Endothelial cell of umbilical vein (primary cell): Measurements from ENCODE around the gene PPFIBP2. TPM values are rescaled to one million over a fixed set of nuclear protein-coding genes. Genes with fewer than 3 reads are reported as not detected.

Experiments used
- BruUV-seq: library from RNA; stranded (reverse); fragments of 400-500 nt; replicated peaks from 2 replicates; lab custom pipeline; 2021; lab: Mats Ljungman, UMichigan
- CTCF ChIA-PET: fragments of 300-600, 350-600 bp; sonication (Branson Sonifier 250); formaldehyde crosslinking; loops from one replicate; lab custom pipeline; 2021; ENCODE audit warnings: antibody characterized with exemption, inconsistent platforms; lab: Charles Lee
- POLR2A ChIA-PET: fragments of 300-600, 350-600 bp; sonication (Branson Sonifier 250); formaldehyde crosslinking; loops from one replicate; lab custom pipeline; 2021; ENCODE audit warnings: antibody characterized with exemption, inconsistent platforms; lab: Charles Lee
- DNase-seq: peaks from one replicate; pipeline ENCODE4 v3.0.0-alpha.2; 2011; ENCODE audit warnings: low read depth, low spot score
- FAIRE-seq: peaks from 2 replicates; lab custom pipeline; 2011; peaks lifted over from hg19 to GRCh38; lab: Jason Lieb, UNC
- H2AFZ ChIP-seq: 2 replicates; pipeline ENCODE4 v1.6.0; 2012; ENCODE audit warnings: low read depth, low read length, control low read depth, inconsistent platforms
- H3K27ac ChIP-seq: 2 replicates; pipeline ENCODE4 v1.5.1; 2011; ENCODE audit warnings: low read depth, mild to moderate bottlenecking, control low read depth, low read length, moderate library complexity; ENCODE audit not compliant: insufficient read depth
- H3K27me3 ChIP-seq, 2 experiments: 2 replicates each; pipeline versions ENCODE4 v1.6.0 to v1.6.1; 2011; ENCODE audit warnings: low read length in 2 of 2, mixed read lengths in 1 of 2; ENCODE audit not compliant: control insufficient read depth in 2 of 2, insufficient read depth in 2 of 2
- H3K36me3 ChIP-seq, 2 experiments: 2 replicates in 1 of 2; 3 replicates in 1 of 2; pipeline ENCODE4 v1.5.1; 2011; ENCODE audit warnings: low read length in 2 of 2, mild to moderate bottlenecking in 1 of 2, moderate library complexity in 1 of 2; ENCODE audit not compliant: control insufficient read depth in 2 of 2, insufficient read depth in 2 of 2; ENCODE audit errors: extremely low read depth in 1 of 2
- H3K4me1 ChIP-seq: 3 replicates; pipeline ENCODE4 v1.5.1; 2011; ENCODE audit warnings: mild to moderate bottlenecking, low read length; ENCODE audit not compliant: control insufficient read depth, insufficient read depth; ENCODE audit errors: extremely low read depth
- H3K4me2 ChIP-seq: 2 replicates; pipeline ENCODE4 v1.6.1; 2011; ENCODE audit warnings: low read length, control low read depth, mixed read lengths; ENCODE audit not compliant: insufficient read depth
- H3K4me3 ChIP-seq, 3 experiments: fragments of 200-600 bp in 1 of 3; sonication (generic), shearing (Covaris generic) in 1 of 3; replicated peaks in 1 of 3; 2 replicates each; pipeline ENCODE4 v1.5.1; 2011 to 2016; ENCODE audit warnings: control low read depth in 3 of 3, low read length in 3 of 3, mild to moderate bottlenecking in 2 of 3, inconsistent platforms in 1 of 3, low read depth in 1 of 3, moderate library complexity in 1 of 3; ENCODE audit not compliant: insufficient read depth in 1 of 3
- H3K79me2 ChIP-seq: 2 replicates; pipeline ENCODE4 v1.6.0; 2012; ENCODE audit warnings: low read length, inconsistent platforms; ENCODE audit not compliant: control insufficient read depth, insufficient read depth
- H3K9ac ChIP-seq: replicated peaks from 2 replicates; pipeline ENCODE3; 2011; ENCODE audit warnings: low read length, control low read depth; ENCODE audit not compliant: insufficient read depth; ENCODE audit errors: extremely low read depth
- H3K9me1 ChIP-seq: replicated peaks from 3 replicates; pipeline ENCODE4 v1.6.0; 2011; ENCODE audit warnings: mild to moderate bottlenecking, low read length; ENCODE audit not compliant: control insufficient read depth, insufficient read depth; ENCODE audit errors: extremely low read depth
- H3K9me3 ChIP-seq: replicated peaks from 2 replicates; pipeline ENCODE4 v1.5.1; 2012; ENCODE audit warnings: low read length, inconsistent platforms; ENCODE audit not compliant: control insufficient read depth, insufficient read depth
- H4K20me1 ChIP-seq: replicated peaks from 2 replicates; pipeline ENCODE3; 2011; ENCODE audit warnings: mild to moderate bottlenecking, low read length; ENCODE audit not compliant: control insufficient read depth, insufficient read depth; ENCODE audit errors: extremely low read depth
- CTCF ChIP-seq, 2 donors: IDR thresholded peaks; 1 replicate in 1 of 2; 2 replicates in 1 of 2; pipeline ENCODE4 v1.5.1; 2011; ENCODE audit warnings: low read length in 2 of 2, mild to moderate bottlenecking in 2 of 2, moderate library complexity in 2 of 2, control low read depth in 1 of 2, inconsistent platforms in 1 of 2, low read depth in 1 of 2; ENCODE audit not compliant: insufficient read depth in 1 of 2; ENCODE audit errors: extremely low read depth in 1 of 2
- EZH2 ChIP-seq: IDR thresholded peaks from 2 replicates; pipeline ENCODE4 v1.6.1; 2012; ENCODE audit warnings: borderline replicate concordance, low read depth, mild to moderate bottlenecking, moderate library complexity, low read length, inconsistent platforms; ENCODE audit not compliant: severe bottlenecking
- FOS ChIP-seq: IDR thresholded peaks from 2 replicates; pipeline ENCODE4 v1.6.1; 2011; ENCODE audit warnings: mild to moderate bottlenecking, low read length, moderate library complexity, borderline replicate concordance; ENCODE audit not compliant: insufficient read depth
- GATA2 ChIP-seq: IDR thresholded peaks from 2 replicates; pipeline ENCODE4 v1.7.0; 2011; ENCODE audit warnings: low read depth, mild to moderate bottlenecking, moderate library complexity, mixed read lengths, low read length; ENCODE audit not compliant: insufficient read length, insufficient read depth
- JUN ChIP-seq: IDR thresholded peaks from 2 replicates; pipeline ENCODE4 v1.6.1; 2011; ENCODE audit warnings: borderline replicate concordance, low read depth; ENCODE audit not compliant: insufficient read length, insufficient read depth
- MAX ChIP-seq: IDR thresholded peaks from 2 replicates; pipeline ENCODE4 v1.6.1; 2011; ENCODE audit not compliant: insufficient read depth, insufficient read length
- MYC ChIP-seq: IDR thresholded peaks from one replicate; pipeline ENCODE4 v1.6.1; 2011; ENCODE audit warnings: mild to moderate bottlenecking, low read depth, low read length
- POLR2A ChIP-seq: IDR thresholded peaks from 2 replicates; pipeline ENCODE4 v1.6.1; 2012; ENCODE audit warnings: low read depth, mild to moderate bottlenecking, control low read depth, low read length
- POLR2AphosphoS5 ChIP-seq: IDR thresholded peaks from 2 replicates; pipeline ENCODE4 v1.6.1; 2012; ENCODE audit warnings: low read depth, mild to moderate bottlenecking, control low read depth, low read length, moderate library complexity; ENCODE audit not compliant: insufficient read depth
- dilution Hi-C: fragments of 300-500 bp; cut with MboI; formaldehyde crosslinking; loops from one replicate; pipeline ENCODE4 v1.15.0; 2019; ENCODE audit warnings: low sequenced_read_pairs; ENCODE audit not compliant: extremely low pct_ligation_motif_present
- intact Hi-C: fragments of 100-400 bp; cut with micrococcal nuclease; formaldehyde crosslinking; loops from one replicate; pipeline ENCODE4 v1.10.0; 2022
- polyA plus RNA-seq, 4 experiments: library from polyadenylated mRNA; depleted of rRNA in 3 of 4; stranded (reverse) in 3 of 4; unstranded in 1 of 4; fragments of >200 nt; gene quantifications; 2 replicates each; pipeline versions ENCODE4 v1.2.1 to v1.2.3, GENCODE V29; 2011 to 2012; ENCODE audit warnings: missing spikeins in 1 of 4
- total RNA-seq: library from RNA; stranded (reverse); gene quantifications from 2 replicates; pipeline ENCODE4 v1.2.3, GENCODE V29; 2021

Gene PPFIBP2
- total and polyA plus RNA-seq, 2 donors (not counting 3 experiments of a cell fraction or from before 2014, with no cell fraction given): 1.3 to 4.0 TPM

GRCh38 chr11:7597620-7598019 is 83.8 kb downstream of the PPFIBP2 start:
- Histone ChIP-seq H3K27me3 (no peaks in the 10 kb centered on the region), H3K27ac (no peak overlapping the region), H3K4me3 (no peak overlapping the region), H3K4me2 (no peak overlapping the region), H4K20me1 (no peaks in the 10 kb centered on the region), H3K4me1 (peaks cover 24% of the 10 kb centered on the region), H2AFZ (no peak overlapping the region), H3K9me1 (no peaks in the 10 kb centered on the region), H3K9me3 (no peaks in the 10 kb centered on the region), H3K36me3 (no peaks in the 10 kb centered on the region), H3K79me2 (no peaks in the 10 kb centered on the region), H3K9ac (no peak overlapping the region)
- dilution Hi-C loops (no loop called here), intact Hi-C loops (no loop called here)
- BruUV-seq: no TSS peak
- FAIRE-seq (no peak), DNase-seq (no peak)
- CTCF ChIA-PET: interaction anchor here (1.0 kb wide), 1 partner anchor 20 kb away, joined by 3 read pairs; no protein-coding TSS in a partner anchor
- POLR2A ChIA-PET: no interaction called here
- TF ChIP-seq FOS (no peak), MYC (no peak), GATA2 (no peak), MAX (no peak), CTCF (IDR thresholded peaks at IDR 0.05; ENCODE audit: extremely low read depth in 1 of 2, insufficient read depth in 1 of 2, low read depth in 1 of 2, low read length in 2 of 2) (no peak), POLR2A (no peak), POLR2AphosphoS5 (no peak), JUN (no peak), EZH2 (no peak)
